CD4-positive, alpha-beta T cell treated with Interleukin-17A for 1 hour (primary cell): ENCODE measurements around the gene ZCWPW1.
"Not testable (repeated sequence)": the region's sequence is repeated elsewhere in the genome, so short reads cannot be mapped to it uniquely, and the experiment has no call there.

Experiments
- DNase-seq: peaks from one replicate; pipeline ENCODE4 v3.0.0-alpha.2; 2020

Gene ZCWPW1

DNA sequence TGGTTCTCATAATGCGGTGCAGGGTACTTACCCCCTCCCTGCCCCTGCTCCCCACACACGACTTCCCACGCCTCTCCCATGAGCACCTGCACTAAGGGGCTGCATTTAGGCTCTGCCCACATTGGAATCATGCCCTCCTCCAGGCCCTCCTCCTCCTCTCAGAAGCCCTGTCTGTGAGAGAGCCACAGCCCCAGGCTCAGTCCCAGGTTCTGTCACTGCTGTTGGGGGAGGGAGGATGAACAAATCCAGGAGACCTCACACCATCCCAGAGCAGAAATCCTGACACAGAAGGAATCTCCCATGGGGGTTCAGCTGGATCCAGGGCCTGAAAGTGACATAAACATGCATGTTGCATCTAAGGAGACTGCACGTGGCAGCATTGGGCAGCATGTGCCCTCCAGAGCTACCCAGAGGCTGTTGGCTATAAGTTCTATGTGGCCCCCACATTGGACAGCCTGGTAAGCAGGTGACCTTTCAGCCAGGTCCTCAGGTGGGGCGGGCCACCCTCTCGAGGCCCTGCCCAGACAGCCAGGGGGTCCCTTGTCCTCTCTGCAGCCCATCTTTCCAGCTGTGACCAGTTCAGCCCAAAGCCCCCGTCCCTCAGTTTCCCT is 56.8 kb downstream of the ZCWPW1 start:
- no peak for DNase-seq

DNA sequence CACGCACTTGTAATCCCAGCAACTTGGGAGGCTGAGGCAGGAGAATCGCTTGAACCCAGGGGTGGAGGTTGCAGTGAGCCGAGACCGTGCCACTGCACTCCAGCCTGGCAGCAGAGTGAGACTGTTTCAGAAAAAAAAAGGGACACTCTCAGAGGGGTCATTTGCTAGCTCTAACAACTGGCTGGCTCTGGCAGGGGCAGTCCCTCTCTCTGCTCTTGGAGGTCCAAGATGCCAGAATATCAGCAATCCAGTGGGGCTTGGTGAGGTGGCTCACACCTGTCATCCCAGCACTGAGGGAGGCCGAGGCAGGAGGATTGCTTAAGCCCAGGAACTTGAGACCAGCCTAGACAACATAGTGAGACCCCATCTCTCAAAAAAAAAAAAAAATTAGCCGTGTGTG is 57.8 kb downstream of the ZCWPW1 start:
- no peak for DNase-seq

GRCh38 chr7:100370303-100370702 is 58.2 kb downstream of the ZCWPW1 start:
- no peak for DNase-seq

DNA sequence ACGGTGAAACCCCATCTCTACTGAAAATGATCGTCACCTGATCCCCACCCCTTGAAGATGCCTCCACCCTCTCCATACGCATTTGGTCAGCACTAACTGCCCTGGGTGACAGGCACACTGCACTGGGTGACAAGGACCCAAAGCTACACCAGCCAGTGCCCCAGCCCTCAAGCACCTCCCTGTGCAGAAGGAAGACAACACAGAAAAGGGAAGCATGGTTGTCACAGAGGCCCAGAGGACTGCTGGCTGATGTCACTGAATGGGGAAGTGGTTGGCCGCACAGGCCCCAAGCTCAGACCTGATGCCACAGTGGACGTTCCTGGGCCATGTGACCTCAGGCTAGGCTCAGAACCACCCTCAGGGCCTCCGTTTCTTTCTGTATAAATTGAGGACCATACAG is 59.4 kb downstream of the ZCWPW1 start:
- DNase-seq, result peak; percentile 54

GRCh38 chr7:100367676-100368613 is 60.6 kb downstream of the ZCWPW1 start:
- DNase-seq, result no peak

- DNase-seq, result no peak
These were observed 61.3 kb downstream of the ZCWPW1 start for GRCh38 chr7:100367251-100367620.

DNA sequence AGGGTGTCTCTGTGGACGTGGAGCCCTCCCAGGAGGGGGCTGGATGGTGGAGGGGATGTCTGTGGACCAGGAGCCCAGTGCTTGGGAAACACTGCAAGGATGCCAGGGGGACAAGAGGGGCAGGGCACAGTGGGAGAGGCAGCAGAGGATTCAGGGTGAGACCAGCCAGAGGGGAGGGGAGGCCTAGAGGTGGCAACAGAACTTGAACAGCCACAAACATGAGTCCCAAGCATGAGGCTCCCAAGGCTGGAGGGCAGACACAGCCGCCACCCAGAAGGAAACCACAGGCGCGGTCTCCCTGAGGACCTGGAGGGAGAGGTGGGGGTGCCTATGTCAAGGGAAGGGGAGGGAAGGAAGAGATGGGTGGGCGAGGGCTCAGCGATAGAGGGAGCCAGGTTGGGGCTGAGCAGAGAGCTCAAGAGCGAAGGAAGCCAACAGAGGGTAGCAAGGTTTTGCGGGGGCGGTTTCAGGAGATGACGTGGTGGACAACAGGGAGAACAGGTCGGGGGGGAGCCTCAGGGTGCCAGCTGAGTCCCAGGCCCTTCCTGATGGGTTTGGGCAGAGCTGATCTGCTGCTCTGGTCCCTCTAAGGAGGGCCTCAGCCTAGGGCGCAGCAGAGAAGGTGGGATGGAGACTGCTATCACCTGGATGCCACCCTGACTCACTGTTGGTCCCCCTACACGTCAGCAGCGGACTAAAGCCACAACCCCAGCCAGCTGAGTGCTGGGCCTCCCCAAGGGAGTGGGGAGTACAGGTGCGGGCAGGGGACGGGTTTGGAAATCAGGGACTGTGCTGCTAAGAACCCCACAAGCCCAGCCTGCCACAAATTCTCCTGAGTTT is 61.9 kb downstream of the ZCWPW1 start:
- no peak for DNase-seq

- DNase-seq, result not testable (repeated sequence)
These were observed 62.5 kb downstream of the ZCWPW1 start for GRCh38 chr7:100365998-100366367.

- no peak for DNase-seq
These were observed 64.0 kb downstream of the ZCWPW1 start for GRCh38 chr7:100364480-100364879.

DNA sequence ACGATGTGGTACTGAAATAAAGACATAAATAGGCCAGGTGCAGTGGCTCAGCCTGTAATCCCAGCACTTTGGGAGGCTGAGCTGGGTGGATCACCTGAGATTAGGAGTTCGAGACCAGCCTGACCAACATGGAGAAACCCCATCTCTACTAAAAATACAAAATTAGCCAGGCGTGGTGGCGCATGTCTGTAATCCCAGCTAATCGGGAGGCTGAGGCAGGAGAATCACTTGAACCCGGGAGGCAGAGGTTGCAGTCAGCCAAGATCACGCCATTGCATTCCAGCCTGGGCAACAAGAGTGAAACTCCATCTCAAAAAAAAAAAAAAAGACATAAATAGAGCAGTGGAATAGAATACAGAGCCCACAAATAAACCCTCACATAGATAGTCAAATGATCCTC is 64.7 kb downstream of the ZCWPW1 start:
- DNase-seq, result not testable (repeated sequence)

- DNase-seq, result no peak
These were observed 65.4 kb downstream of the ZCWPW1 start for GRCh38 chr7:100363098-100363497.

DNA sequence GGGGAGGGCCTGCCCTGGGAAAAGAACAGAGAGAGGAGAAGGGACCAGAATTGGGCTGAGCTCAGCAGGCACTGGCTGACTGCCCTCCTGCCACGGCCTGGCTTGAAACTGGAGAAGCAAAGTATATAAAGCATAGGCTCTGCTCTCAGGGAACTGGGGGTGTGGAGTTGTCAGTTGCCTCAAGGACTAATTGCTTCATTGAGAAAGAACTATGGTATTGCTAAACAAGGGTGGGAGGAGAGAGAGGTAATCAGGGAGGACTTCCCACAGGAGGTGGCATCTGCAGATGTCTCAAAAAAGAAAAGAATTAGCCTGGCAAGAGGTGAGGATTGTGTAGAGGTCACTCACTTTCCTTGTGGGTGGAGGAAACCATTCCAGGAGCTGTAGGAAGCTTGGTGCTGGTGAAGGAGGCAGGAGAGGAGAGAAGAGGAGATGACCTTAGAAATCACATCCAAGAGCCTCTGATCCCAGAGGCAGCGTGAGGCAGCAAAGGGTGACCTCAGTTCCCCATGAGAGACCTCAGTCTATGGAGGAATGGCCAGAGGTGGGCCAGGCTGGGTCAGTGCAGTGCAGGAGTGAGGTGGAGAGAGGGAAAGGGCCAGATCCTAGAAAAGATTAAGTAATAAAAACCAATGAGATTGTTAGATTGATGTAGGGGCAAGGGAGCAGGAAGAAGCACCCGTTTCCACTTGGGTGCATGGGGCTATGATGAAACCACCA is 68.2 kb downstream of the ZCWPW1 start:
- no peak for DNase-seq

DNA sequence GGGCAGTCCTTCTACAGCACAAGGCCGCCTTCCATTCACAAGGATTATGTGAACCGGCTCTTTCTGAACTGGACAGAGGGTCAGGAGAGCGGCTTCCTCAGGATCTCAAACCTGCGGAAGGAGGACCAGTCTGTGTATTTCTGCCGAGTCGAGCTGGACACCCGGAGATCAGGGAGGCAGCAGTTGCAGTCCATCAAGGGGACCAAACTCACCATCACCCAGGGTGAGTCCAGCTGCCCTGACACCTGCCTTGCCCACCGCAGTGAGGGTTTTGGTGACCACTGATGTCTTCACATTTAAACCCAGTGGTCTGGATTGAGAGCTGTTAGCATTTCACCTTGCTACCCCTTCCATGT is 69.7 kb downstream of the ZCWPW1 start:
- no peak for DNase-seq

GRCh38 chr7:100358027-100358856 is 70.3 kb downstream of the ZCWPW1 start, which contains the start of gene PILRB:
Gene PILRB (plus strand): TSS chr7:100358117. CDS start chr7:100358303, 186 bp downstream.
- DNase-seq, result no peak

GRCh38 chr7:100357131-100357561 is 71.4 kb downstream of the ZCWPW1 start:
- no peak for DNase-seq

- no peak for DNase-seq
These were observed 72.0 kb downstream of the ZCWPW1 start for GRCh38 chr7:100356416-100357068.

- peak; percentile 51 for DNase-seq
These were observed 74.7 kb downstream of the ZCWPW1 start for GRCh38 chr7:100353685-100354330.

DNA sequence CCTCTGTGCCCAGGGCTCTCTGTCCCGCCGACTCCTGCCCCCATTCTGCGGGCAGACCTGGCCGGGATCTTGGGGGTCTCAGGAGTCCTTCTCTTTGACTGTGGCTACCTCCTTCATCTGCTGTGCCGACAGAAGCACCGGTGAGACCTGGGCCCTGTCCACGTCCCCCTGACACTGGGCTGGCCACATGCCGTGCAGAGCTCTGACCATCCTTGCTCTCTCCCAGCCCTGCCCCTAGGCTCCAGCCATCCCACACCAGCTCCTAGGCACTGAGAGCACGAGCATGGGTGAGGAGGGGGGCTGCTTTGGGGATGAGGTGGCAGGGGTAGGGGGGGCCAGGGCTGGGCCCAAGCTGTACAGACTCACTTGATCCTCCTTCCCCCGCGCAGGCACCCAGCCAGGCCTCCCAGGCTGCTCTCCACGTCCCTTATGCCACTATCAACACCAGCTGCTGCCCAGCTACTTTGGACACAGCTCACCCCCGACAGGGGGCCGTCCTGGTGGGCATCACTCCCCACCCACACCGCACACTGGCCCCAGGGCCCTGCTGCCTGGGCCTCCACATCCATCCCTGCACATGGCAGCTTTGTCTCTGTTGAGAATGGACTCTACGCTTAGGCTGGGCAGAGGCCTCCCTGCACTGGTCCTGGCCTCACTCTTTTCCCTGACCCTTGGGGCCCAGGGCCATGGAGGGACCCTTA is 75.4 kb downstream of the ZCWPW1 start:
- no peak for DNase-seq

- not testable (repeated sequence) for DNase-seq
These were observed 76.2 kb downstream of the ZCWPW1 start for GRCh38 chr7:100352230-100352781.

DNA sequence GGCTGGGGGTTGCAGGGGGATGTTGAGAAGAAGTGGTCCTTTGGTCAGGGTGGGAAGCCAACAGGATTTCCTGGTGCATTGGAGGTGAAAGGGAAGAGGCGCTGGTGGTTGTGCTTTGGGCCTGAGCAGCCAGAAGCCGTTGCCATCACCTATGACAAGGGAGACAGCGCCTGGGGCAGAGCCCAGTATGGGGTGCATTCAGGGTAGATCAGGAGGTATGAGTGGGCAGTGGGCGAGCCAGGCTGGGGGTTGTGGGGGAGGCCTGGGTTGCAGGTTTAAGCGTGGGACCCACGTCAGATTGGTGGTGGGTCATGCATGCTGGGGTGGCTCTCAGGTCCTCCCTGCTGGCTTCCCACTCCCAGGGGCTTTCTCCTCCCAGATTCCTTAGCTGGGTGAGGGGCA is 76.8 kb downstream of the ZCWPW1 start:
- DNase-seq, result no peak
